Stimulated activated CD8-positive, alpha-beta memory T cell treated with anti-CD3 and anti-CD28 coated beads, Interleukin-12 subunit alpha, Interleukin-12 subunit beta, amount 100 ng/mL, for 4 hours (primary cell): Measurements from ENCODE around the gene HRH3.

Experiments
- DNase-seq: peaks from one replicate; pipeline ENCODE4 v3.0.0-alpha.2; 2020; ENCODE audit warnings: low read depth

The HRH3 gene

GRCh38 chr20:62174870-62175624, 45.0 kb downstream of the HRH3 start:
- no peak for DNase-seq

DNA sequence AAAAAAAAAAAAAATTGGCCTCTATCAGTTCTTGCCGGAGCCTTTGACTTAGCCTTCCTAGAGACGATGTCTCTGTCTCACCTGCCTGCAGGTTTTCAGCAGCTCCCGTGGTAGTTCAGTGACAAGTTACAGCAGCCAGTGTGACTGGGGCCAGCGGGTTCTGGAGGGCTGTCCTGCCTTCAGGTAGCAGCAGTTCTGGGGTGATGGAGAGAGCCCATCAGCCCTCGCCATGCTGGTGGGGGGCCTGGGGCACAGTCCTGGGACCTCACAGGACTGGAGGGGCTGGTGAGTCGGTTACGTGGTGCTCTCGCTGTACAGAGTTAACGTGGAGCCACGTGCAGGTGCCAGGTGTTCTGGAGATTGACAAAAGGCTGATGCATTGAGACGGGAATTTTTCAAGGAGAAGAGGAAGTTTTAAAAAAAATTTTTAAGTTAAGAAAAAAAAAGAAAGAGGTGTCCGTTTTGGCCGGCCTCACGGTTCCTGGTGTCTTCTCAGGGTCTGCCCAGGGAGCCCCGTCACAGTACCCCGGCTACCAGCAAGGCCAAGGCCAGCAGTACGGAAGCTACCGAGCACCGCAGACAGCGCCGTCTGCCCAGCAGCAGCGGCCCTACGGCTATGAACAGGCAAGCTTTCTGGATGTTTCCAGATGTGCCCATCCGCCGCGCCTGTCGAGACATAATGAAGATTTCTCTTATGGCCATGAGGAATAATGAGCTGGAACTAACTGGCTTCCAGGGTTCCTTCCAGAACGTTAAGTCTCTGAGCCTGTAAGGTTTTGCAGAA, 45.9 kb downstream of the HRH3 start:
- DNase-seq = no peak

DNA sequence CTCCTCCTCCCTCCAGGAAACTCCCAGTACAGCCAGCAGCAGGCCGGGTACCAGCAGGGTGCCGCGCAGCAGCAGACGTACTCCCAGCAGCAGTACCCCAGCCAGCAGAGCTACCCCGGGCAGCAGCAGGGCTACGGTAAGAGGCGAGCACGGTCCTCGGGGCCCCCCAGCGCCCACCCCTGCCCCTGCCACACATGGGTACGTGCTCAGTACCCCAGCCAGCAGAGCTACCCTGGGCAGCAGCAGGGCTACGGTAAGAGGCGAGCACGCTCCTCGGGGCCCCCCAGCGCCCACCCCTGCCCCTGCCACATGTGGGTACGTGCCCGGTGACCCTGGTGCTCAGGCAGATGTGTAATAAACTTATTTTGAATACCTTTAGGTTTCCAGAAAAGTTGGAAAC, 47.4 kb downstream of the HRH3 start:
- no peak for DNase-seq

DNA sequence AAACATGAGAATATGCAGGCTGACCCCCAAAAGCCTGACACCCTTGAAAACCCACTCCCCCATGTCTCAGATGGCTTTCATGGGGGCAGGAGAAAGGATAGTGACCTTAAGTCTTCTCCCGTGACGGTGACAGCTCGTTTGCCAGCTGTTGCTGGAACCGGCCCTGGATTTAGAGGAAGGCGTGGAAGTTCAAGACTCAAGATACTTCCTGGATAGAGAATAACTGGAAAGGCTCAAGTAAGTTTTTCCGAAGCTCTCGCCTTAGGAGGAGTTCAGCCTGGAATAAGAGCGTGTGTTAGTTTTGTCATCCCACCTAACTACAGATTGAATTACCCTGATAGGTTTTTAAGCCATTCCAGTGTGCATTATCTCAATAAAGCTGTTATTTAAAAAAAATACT, 48.8 kb downstream of the HRH3 start:
- DNase-seq = no peak

- DNase-seq = no peak
These were observed 49.5 kb downstream of the HRH3 start for GRCh38 chr20:62170536-62170935.

DNA sequence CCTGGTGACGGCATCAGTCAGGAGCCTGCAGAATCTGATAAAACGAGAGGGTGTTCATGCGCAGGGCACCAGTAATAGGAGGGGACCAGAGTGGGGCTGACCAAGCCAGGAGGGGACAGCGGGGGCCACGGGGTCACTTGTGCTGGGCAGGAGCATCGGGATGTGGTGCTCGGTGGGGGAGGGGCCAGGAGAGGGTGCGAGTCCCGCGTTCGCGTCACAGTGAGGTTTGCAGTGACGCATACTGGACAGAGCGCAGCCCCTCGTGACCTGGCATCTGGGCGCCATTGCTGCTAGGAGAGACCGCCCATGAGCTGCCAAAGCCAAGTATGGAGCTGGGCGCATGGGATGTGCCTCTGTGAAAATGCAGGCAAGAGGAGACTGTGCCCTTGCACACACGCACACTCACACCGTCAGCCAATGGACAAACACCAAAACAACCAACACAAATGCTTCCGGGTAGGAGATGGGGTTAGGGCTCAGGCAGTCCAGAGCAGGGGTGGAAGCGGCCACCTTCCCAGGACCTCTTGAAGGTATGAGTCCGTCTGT, 51.1 kb downstream of the HRH3 start:
- no peak for DNase-seq

- DNase-seq = no peak
These were observed 52.0 kb downstream of the HRH3 start for GRCh38 chr20:62168061-62168460.

GRCh38 chr20:62167474-62167873, 52.6 kb downstream of the HRH3 start:
- no peak for DNase-seq

DNA sequence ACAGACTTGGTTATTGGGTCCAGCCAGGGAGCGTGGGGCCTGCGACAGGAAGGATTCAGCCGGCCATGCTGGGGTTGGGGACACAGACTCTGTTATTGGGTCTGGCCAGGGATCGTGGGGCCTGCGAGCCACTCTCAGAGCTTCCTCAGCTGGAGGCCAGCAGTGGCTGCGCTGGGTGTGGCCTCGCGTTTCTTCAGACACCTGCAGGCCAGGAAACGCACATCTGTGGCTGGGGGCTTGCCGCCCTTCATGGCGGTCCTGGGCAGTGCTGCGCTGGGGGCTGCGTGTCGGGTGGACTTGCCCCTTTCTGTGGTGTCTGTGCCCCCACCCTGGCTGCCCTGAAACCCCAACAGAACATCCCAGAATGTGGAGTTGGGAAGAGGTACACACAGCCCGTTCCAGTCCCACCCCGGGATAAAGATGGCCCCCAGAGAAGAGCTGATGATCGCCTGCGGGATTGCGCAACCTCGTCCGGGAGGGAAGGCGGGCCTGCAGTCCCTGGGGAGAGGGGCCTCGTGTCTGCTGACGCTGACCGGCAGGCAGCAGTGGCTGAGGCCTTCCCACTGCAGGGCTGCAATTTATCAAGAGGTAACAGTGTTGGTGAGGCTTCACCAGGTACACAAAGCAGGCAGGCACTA, 54.2 kb downstream of the HRH3 start:
- DNase-seq = no peak
